H1 (cell line): ENCODE measurements around the gene SERPINB11. TPM values are rescaled to one million over a fixed set of nuclear protein-coding genes. Genes with fewer than 3 reads are reported as not detected.
A peak's percentile ranks its signal among the peaks of the same experiment; 100 is the strongest.

Experiments
- CTCF ChIA-PET: fragments of 300-600 bp; sonication (Branson Sonifier 250); formaldehyde crosslinking; loops from one replicate; lab custom pipeline; 2021; ENCODE audit not compliant: partially characterized antibody; lab: Charles Lee
- POLR2A ChIA-PET: fragments of 300-600 bp; sonication (Branson Sonifier 250); formaldehyde crosslinking; loops from one replicate; lab custom pipeline; 2021; ENCODE audit warnings: inconsistent platforms; ENCODE audit not compliant: partially characterized antibody; lab: Charles Lee
- DNase-seq, 2 experiments: peaks; one replicate each; pipeline versions ENCODE4 v3.0.0 to v3.0.0-alpha.2; 2010 to 2022; ENCODE audit warnings: low spot score in 2 of 2, low read depth in 1 of 2, mixed read lengths in 1 of 2
- FAIRE-seq: peaks from 2 replicates; lab custom pipeline; 2011; peaks lifted over from hg19 to GRCh38; lab: Jason Lieb, UNC
- H2AFZ ChIP-seq: 2 replicates; pipeline ENCODE4 v1.8.1; 2012; ENCODE audit warnings: low read length, inconsistent platforms
- H2AK5ac ChIP-seq: 2 replicates; pipeline ENCODE4 v1.6.1; 2013; ENCODE audit warnings: low read depth, low read length
- H2BK120ac ChIP-seq: replicated peaks from 2 replicates; pipeline ENCODE3; 2013; ENCODE audit warnings: low read depth, low read length, inconsistent platforms
- H2BK12ac ChIP-seq: 2 replicates; pipeline ENCODE4 v1.6.1; 2013; ENCODE audit warnings: low read depth, low read length
- H2BK15ac ChIP-seq: 2 replicates; pipeline ENCODE4 v1.6.1; 2013; ENCODE audit warnings: low read length
- H2BK20ac ChIP-seq: 2 replicates; pipeline ENCODE4 v1.6.1; 2013; ENCODE audit warnings: low read length
- H2BK5ac ChIP-seq: 2 replicates; pipeline ENCODE4 v1.6.1; 2013; ENCODE audit warnings: low read depth, low read length
- H3K14ac ChIP-seq: 2 replicates; pipeline ENCODE4 v1.6.1; 2013; ENCODE audit warnings: inconsistent platforms; ENCODE audit not compliant: insufficient read length
- H3K18ac ChIP-seq: 2 replicates; pipeline ENCODE4 v1.6.1; 2013; ENCODE audit warnings: low read length; ENCODE audit errors: extremely low read depth
- H3K23ac ChIP-seq: 2 replicates; pipeline ENCODE4 v1.6.1; 2013; ENCODE audit warnings: inconsistent platforms; ENCODE audit not compliant: insufficient read length
- H3K23me2 ChIP-seq: 2 replicates; pipeline ENCODE4 v1.6.1; 2013; ENCODE audit warnings: low read depth, low read length
- H3K27ac ChIP-seq: 2 replicates; pipeline ENCODE4 v1.6.1; 2011; ENCODE audit warnings: low read depth, low read length, inconsistent platforms
- H3K27me3 ChIP-seq, 4 experiments: replicated peaks in 1 of 4; 1 replicate in 1 of 4; 2 replicates in 3 of 4; pipeline versions ENCODE4 v1.6.1 to v1.8.1; 2011 to 2013; ENCODE audit warnings: low read length in 3 of 4, mild to moderate bottlenecking in 3 of 4, inconsistent platforms in 2 of 4, mixed read lengths in 2 of 4, moderate library complexity in 1 of 4; ENCODE audit not compliant: control insufficient read depth in 3 of 4, insufficient read depth in 3 of 4; ENCODE audit errors: extremely low read depth in 1 of 4
- H3K36me3 ChIP-seq, 4 experiments: 2 replicates each; pipeline versions ENCODE4 v1.6.1 to v1.8.1; 2011 to 2013; ENCODE audit warnings: mild to moderate bottlenecking in 4 of 4, low read length in 3 of 4, moderate library complexity in 2 of 4, control low read depth in 1 of 4, inconsistent platforms in 1 of 4; ENCODE audit not compliant: insufficient read depth in 4 of 4, control insufficient read depth in 2 of 4
- H3K4ac ChIP-seq: replicated peaks from 2 replicates; pipeline ENCODE3; 2013; ENCODE audit warnings: low read length, low read depth, mixed read lengths, inconsistent platforms; ENCODE audit not compliant: insufficient read length
- H3K4me1 ChIP-seq, 4 experiments: replicated peaks in 1 of 4; 1 replicate in 1 of 4; 2 replicates in 3 of 4; pipeline versions ENCODE4 v1.6.1 to v1.8.1; 2011 to 2013; ENCODE audit warnings: low read length in 3 of 4, inconsistent platforms in 2 of 4, mixed read lengths in 1 of 4; ENCODE audit not compliant: insufficient read depth in 4 of 4, control insufficient read depth in 3 of 4
- H3K4me2 ChIP-seq, 2 experiments: 2 replicates each; pipeline versions ENCODE4 v1.6.1 to v1.8.1; 2011 to 2013; ENCODE audit warnings: low read depth in 2 of 2, low read length in 2 of 2, control low read depth in 1 of 2, inconsistent platforms in 1 of 2, mild to moderate bottlenecking in 1 of 2; ENCODE audit not compliant: insufficient read depth in 1 of 2
- H3K4me3 ChIP-seq, 4 experiments: fragments of 200-600, 300-600 bp in 1 of 4; sonication (generic), shearing (Covaris generic), sonication (Bioruptor Twin) in 1 of 4; 2 replicates each; pipeline versions ENCODE4 v1.5.1 to v1.8.1; 2011 to 2016; ENCODE audit warnings: low read length in 4 of 4, low read depth in 3 of 4, control low read depth in 2 of 4, inconsistent platforms in 2 of 4, mild to moderate bottlenecking in 2 of 4, mixed read lengths in 1 of 4, moderate library complexity in 1 of 4; ENCODE audit not compliant: insufficient read depth in 2 of 4; ENCODE audit errors: extremely low read depth in 1 of 4
- H3K56ac ChIP-seq: replicated peaks from 2 replicates; pipeline ENCODE3; 2013; ENCODE audit warnings: low read depth, mild to moderate bottlenecking, mixed read lengths, low read length, inconsistent platforms; ENCODE audit not compliant: insufficient read length
- H3K79me1 ChIP-seq: 2 replicates; pipeline ENCODE4 v1.6.1; 2013; ENCODE audit warnings: low read depth, low read length, control low read depth
- H3K79me2 ChIP-seq, 2 experiments: 2 replicates each; pipeline versions ENCODE4 v1.6.1 to v1.8.1; 2012 to 2013; ENCODE audit warnings: low read length in 2 of 2, mild to moderate bottlenecking in 2 of 2, inconsistent platforms in 1 of 2; ENCODE audit not compliant: insufficient read depth in 2 of 2, control insufficient read depth in 1 of 2
- H3K9ac ChIP-seq, 4 experiments: replicated peaks in 1 of 4; 1 replicate in 1 of 4; 2 replicates in 3 of 4; pipeline versions ENCODE4 v1.6.1 to v1.8.1; 2011 to 2013; ENCODE audit warnings: low read depth in 3 of 4, low read length in 3 of 4, control low read depth in 2 of 4, mild to moderate bottlenecking in 2 of 4, moderate library complexity in 2 of 4, inconsistent platforms in 1 of 4; ENCODE audit errors: extremely low read depth in 1 of 4
- H3K9me3 ChIP-seq, 2 experiments: 2 replicates each; pipeline versions ENCODE4 v1.6.1 to v1.8.1; 2012 to 2013; ENCODE audit warnings: mild to moderate bottlenecking in 2 of 2, moderate library complexity in 2 of 2, control low read depth in 1 of 2, inconsistent platforms in 1 of 2, low read depth in 1 of 2, low read length in 1 of 2, mixed read lengths in 1 of 2; ENCODE audit not compliant: insufficient read depth in 2 of 2
- H4K20me1 ChIP-seq, 2 experiments: replicated peaks in 1 of 2; 2 replicates each; pipeline versions ENCODE3 to v1.8.1; 2011 to 2013; ENCODE audit warnings: inconsistent platforms in 2 of 2, low read length in 2 of 2, mild to moderate bottlenecking in 1 of 2; ENCODE audit not compliant: insufficient read depth in 2 of 2, control insufficient read depth in 1 of 2
- H4K5ac ChIP-seq: 2 replicates; pipeline ENCODE4 v1.6.1; 2013; ENCODE audit warnings: low read length, low read depth, mixed read lengths, inconsistent platforms; ENCODE audit not compliant: insufficient read length
- H4K8ac ChIP-seq: 2 replicates; pipeline ENCODE4 v1.8.0; 2013; ENCODE audit warnings: mild to moderate bottlenecking, moderate library complexity, low read length, inconsistent platforms; ENCODE audit not compliant: insufficient read depth; ENCODE audit errors: extremely low read depth
- H4K91ac ChIP-seq: replicated peaks from 2 replicates; pipeline ENCODE3; 2013; ENCODE audit warnings: low read length, mixed read lengths, inconsistent platforms; ENCODE audit not compliant: insufficient read length
- EZH2 ChIP-seq: fragments of 200-600 bp; sonication (generic); IDR thresholded peaks from 2 replicates; pipeline ENCODE4 v1.7.1; 2012; ENCODE audit warnings: low read depth, mild to moderate bottlenecking, moderate library complexity, low read length, inconsistent platforms; ENCODE audit not compliant: severe bottlenecking
- MAFK ChIP-seq: IDR thresholded peaks from 2 replicates; pipeline ENCODE4 v1.6.1; 2012; ENCODE audit warnings: low read depth, mild to moderate bottlenecking, improper control_type of control experiment, low read length
- POLR2AphosphoS5 ChIP-seq: IDR thresholded peaks from 2 replicates; pipeline ENCODE4 v1.6.1; 2011; ENCODE audit warnings: low read depth, low read length
- TEAD4 ChIP-seq: IDR thresholded peaks from 2 replicates; pipeline ENCODE4 v1.6.1; 2012; ENCODE audit warnings: low read depth, low read length, inconsistent platforms, mixed read lengths
- WGBS, 2 experiments: shearing (Covaris generic) in 1 of 2; methylation state at CpG; one replicate each; pipeline versions ENCODE4 v1.1.6 to v1.1.7; 2013 to 2015; ENCODE audit warnings: low lambda C conversion rate in 2 of 2, mixed read lengths in 2 of 2, inconsistent platforms in 1 of 2, low coverage in 1 of 2, missing lambda C conversion rate in 1 of 2; ENCODE audit not compliant: insufficient replicate concordance in 2 of 2, insufficient coverage in 1 of 2, insufficient read length in 1 of 2; ENCODE audit errors: extremely low coverage in 1 of 2, missing lambda C conversion rate in 1 of 2; 5-methylcytosine and 5-hydroxymethylcytosine counted together
- polyA plus RNA-seq, 7 experiments: library from polyadenylated mRNA; depleted of rRNA in 3 of 7; stranded (reverse) in 5 of 7; unstranded in 2 of 7; fragments of >200 nt in 5 of 7; fragments of 200-250 nt in 2 of 7; gene quantifications; 1 replicate in 5 of 7; 2 replicates in 1 of 7; 4 replicates in 1 of 7; pipeline versions ENCODE4 v1.2.1 to v1.2.3, GENCODE V29; 2011 to 2013; ENCODE audit warnings: missing spikeins in 2 of 7, mixed read lengths in 2 of 7
- total RNA-seq: library from RNA; stranded (reverse); fragmentation: NEBNext Ultra II Directional; extraction: Animal tissue kit (Norgen Biotek cat#: 25700); gene quantifications from 2 replicates; pipeline ENCODE4 v1.2.1, GENCODE V29; 2021

The SERPINB11 gene
- total and polyA plus RNA-seq, 2 of the 8 experiments (the other 6 are each of a cell fraction or from before 2014, with no cell fraction given) = not detected

GRCh38 chr18:63731215-63731614 lies 28.5 kb downstream of the SERPINB11 start:
- Histone ChIP-seq H2AK5ac (no peak overlapping the region), H3K79me1 (no peaks in the 10 kb centered on the region), H3K23ac (no peak overlapping the region), H2BK20ac (no peak overlapping the region), H3K36me3 (no peaks in the 10 kb centered on the region), H3K4me1 (no peaks in the 10 kb centered on the region), H3K79me2 (no peaks in the 10 kb centered on the region), H2BK12ac (no peak overlapping the region), H3K27ac (no peak overlapping the region), H2BK5ac (no peak overlapping the region), H3K23me2 (no peaks in the 10 kb centered on the region), H3K56ac (no peak overlapping the region), H2BK120ac (no peak overlapping the region), H3K4me3 (no peak overlapping the region), H4K5ac (no peak overlapping the region), H4K91ac (no peak overlapping the region), H4K8ac (no peak overlapping the region), H4K20me1 (no peaks in the 10 kb centered on the region), H3K18ac (no peak overlapping the region), H3K4ac (no peak overlapping the region), H2AFZ (peak overlapping the region; percentile 21; the same call in 1 of the 2 replicates), H3K9me3 (no peaks in the 10 kb centered on the region), H3K14ac (no peak overlapping the region), H3K4me2 (no peak overlapping the region)
- FAIRE-seq (no peak), DNase-seq (no peak)
- POLR2A ChIA-PET = no interaction called here
- 93% methylated on average over 3 of the region's 3 CpGs; no CpG with 5 or more reads in 1 of the 2 experiments for WGBS, 2 experiments
- TF ChIP-seq EZH2 = no peak
- no peak for TF ChIP-seq MAFK
- TF ChIP-seq POLR2AphosphoS5 = no peak
- TF ChIP-seq TEAD4 = no peak
- TF ChIP-seq, all 59 proteins: peak for 0
- Histone ChIP-seq H2BK15ac (no peak overlapping the region), H3K9ac (no peak overlapping the region), H3K27me3 (no peaks in the 10 kb centered on the region)
- CTCF ChIA-PET = interaction anchor here (1.2 to 1.6 kb wide), 3 partner anchors 11 to 213 kb away, joined by 4 to 7 read pairs (median 4); no protein-coding TSS in a partner anchor
